GM19193 (cell line): ENCODE measurements around the gene ADAMTS7.

Experiments used
- POLR2A ChIP-seq: IDR thresholded peaks from 4 replicates; pipeline ENCODE4 v1.6.1; 2011; ENCODE audit not compliant: insufficient read depth, insufficient read length; ENCODE audit errors: extremely low read depth

ADAMTS7 gene

DNA sequence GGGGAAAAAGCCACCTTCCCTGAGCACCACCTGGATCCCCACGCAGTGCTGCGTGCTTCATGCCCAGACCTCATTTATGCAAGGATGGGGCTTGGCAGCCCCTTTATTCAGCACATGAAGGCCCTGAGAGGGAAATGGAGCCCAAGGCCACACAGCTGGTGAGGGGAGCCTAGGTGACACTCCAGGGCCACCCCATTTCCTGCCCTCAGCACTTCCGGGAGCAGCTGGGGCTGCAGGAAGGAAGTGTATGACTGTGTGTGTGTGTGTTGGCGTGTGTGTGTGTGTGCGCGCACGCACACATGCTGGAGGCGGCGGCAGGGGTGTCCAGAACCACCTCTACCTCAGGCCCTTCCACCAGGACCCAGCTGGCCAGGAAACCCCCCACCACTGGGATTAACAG, 49.8 kb downstream of the ADAMTS7 start:
- TF ChIP-seq POLR2A, result peak; percentile 46

DNA sequence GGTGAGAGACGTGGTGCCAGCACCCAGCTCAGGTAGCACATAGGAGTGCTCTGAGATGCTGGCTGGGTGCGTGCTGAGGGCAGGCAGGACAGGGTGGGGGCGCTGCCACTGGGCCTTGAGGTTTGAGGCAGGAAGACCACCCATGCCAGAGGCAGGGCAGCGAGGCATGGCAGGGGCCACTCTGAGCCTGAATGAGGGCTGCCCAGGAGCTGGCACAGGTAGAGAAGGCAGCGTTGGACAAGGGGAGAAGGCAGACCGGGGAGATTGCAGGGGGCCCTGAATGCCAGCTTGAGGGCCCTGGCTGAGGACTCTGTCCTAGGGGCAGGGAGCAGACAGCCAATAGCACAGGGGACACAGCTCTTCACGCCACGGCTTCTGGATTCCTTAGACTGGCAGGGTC, 50.2 kb downstream of the ADAMTS7 start:
- TF ChIP-seq POLR2A, result no peak

DNA sequence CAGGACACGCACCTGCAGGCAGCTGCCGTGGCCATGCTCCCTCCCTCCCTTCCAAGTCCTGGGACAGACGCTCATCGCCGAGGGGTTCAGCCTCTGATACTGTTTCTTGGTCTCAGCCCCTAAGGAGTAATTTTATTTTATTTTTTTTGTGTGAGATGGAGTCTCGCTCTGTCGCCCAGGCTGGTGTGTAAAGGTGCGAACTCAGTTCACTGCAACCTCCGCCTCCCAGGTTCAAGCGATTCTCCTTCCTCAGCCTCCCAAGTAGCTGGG, 53.7 kb downstream of the ADAMTS7 start:
- no peak for TF ChIP-seq POLR2A

DNA sequence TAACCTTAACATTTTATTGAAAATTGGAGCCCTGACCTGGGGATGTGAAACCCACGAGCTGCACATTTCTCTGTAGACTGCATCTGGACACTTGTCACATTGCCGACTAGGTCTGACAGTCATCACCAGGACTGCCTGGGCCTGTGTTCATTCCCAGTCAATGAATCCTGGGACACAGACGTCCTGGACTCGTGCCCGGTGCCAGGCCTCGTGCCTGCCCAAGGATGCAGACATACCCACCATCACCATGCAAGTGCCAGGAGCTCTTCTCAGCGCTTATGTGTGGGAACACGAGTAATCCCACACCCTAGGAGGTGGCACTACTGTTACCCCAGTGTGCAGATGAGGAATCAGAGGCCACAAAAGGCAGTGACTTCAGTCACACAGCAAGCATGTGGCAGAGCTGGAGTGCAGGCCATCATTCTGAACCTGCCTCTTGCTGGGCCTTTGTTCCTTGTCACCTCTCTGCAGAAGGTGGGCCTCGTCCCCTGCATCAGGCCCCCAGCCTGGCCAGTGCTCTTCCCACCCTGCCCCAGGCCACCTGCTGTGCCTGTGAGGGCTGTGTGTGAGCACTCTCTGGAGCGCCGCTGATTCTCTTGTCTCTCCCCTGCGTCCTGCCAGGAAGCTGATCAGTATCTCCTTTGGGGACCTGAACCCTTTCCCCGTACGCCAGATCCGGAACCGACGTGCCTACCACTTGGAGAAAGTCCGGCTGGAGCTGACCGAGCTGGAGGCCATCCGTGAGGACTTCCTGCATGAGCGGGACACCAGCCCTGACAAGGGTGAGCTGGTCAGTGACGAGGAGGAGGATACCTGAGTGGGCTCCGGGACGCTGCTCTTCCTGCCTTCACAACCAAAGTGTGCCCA, 58.5 kb downstream of the ADAMTS7 start:
- no peak for TF ChIP-seq POLR2A

DNA sequence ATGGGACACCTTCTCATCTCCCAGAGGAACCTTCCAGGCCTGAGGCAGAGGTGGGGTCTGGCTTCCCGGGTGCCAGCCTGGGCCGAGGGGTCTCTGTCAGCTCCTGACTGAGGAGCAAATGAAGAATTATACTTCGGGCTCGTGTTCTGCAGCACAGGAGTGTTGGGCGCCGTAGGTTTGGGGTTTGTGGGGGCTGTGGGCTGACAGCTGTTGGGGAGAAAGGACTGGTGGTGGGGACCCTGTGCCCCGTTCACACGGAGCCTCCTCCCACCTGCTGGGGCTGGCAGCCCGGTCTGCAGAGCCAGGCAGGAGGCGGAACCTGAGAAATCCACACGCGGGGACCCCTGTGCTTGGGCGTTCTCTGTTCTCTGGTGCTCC, 59.7 kb downstream of the ADAMTS7 start:
- TF ChIP-seq POLR2A, result no peak

DNA sequence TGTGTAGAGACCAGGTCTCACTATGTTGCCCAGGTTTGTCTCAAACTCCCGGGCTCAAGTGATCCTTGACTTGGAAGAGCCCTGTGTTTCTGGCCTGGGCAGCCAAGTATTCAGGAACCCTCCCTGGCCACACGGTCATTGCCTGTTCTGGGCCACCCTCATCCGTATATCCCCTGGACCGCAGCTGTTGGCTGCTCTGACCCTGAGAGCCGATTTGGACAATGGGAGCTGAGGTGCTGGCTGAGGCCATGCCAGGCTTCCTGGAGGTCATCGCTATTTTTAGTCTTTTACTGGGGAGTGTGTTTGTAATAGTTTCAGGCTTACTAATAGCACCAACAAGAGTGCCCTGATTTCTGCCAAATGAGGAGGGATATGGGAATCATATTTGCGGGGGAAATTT, 60.7 kb downstream of the ADAMTS7 start:
- TF ChIP-seq POLR2A, result no peak

DNA sequence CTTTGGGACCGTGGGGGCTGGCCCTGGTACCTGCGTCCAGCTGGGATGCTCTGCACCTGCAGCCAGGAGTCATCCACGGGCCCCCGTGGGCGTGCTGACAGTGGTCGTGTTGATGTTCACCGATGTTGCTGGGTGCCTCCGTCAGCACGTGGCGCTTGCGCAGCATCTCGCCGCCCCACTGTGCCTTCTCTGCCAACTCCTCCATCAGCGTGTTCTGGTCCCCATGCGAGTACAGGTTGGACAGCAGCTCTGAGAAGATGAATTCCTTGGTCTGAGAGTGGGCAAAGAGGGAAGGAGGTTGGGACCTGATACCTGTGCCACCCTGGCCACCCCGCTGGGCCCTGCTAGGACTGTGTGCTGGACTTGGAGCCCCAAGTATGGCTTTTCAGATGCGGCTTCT, 61.4 kb downstream of the ADAMTS7 start:
- no peak for TF ChIP-seq POLR2A

DNA sequence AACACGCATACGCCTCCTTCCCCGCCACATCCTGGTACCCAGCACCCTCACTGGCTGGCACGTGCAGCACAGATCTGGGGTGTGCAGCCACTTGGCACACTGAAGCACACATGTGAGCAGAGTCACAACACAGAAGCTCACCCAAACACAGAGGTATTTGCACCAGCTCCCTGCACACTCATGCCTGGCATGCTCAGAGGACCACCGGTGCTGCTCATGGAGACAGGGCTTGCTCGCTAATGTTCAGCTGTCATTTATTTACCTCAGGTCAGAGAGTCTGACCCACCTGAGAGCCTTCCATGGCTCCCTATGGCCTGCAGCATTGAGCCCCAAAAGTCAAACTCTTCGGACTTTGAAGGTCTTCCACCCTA, 70.4 kb downstream of the ADAMTS7 start:
- no peak for TF ChIP-seq POLR2A

DNA sequence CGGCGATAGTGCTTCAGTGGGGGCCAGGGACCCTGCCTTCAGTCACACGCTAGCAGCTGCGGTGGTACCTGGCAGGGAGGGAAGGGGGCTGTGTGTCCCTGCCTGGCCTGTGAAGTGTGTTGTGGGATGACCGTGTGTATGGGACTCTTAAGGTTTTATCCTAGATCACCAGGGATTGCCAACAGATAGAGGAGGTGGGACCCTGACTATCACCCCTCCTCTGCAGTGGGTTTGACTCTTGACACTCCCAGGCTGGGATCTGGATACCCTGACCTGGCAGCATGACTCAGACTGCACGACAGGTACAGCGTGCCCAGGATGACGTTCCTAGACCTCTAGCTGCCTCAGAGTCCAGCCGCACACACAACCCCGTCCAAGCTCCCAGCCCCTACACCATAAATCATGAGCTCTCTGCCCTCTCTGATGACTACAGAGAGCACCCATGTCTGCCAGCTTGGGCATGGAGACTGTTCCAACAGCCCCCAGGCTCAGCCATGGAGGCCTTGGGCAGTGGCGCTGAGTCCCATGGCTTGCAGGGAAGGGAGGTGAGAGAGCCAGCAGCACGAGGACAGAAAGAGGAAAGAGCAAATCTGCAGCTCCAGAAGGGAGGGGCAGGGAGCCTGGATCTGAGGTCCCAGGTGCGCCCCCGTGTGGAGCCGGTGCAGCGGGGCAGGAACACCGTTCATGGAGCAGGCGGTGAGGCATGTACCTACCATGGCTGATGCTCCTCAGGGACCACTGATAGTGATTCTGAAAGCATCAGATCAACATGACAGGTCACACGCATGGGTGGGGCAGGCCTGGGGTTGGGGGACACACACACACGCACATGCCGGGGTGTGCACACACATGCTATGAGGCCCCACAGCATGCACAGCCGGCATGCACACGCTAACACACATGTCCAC, 71.0 kb downstream of the ADAMTS7 start:
- no peak for TF ChIP-seq POLR2A

DNA sequence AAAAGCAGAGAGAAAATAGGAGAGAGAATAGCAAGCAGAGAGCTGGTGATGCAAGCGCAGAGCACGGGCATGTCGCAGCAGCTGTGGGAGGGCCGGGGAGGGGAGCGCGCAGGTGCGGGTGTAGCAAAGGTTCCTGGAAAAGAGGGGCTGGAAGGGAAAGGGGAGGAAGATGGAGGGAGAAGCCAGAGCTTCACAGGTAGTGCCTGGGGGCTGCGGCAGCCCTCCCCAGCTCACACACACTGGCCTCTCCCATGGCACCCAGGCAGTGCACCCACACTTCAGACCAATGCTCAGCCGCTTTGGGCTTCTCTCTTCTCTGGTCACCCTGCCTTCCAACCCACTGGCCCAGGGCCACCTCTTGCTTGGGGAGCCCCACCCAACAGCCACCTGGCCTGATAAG, 72.1 kb downstream of the ADAMTS7 start:
- no peak for TF ChIP-seq POLR2A

DNA sequence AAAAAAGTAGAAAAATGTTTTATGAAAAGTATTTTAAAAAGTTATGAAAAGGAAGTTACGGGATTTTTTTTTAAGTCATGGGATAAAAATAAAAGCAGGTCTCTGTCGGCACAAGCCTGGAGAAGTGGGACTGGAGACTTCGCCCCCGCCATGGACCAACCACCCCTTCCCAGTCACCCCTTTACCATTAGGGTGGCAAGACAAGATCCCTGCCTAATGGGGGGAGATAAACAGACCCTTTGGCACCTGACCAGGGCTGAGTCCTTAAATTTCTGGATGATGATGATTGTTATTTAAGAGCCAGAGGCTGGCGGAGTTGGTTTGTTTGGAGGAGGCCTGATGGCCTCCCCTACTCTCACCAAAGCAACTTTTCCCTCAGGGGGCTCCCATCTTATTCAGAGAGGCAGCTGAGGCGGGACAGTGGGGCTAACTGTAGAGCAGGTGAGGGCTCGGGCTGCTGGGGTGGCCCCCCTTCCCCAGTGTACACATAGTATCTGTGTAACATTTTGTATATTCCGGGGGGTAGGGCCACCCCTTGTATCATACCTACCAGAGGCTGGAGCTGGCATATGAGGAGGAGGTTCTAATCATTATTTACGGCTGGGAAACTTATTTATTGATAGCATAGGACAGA, 74.0 kb downstream of the ADAMTS7 start:
- TF ChIP-seq POLR2A, result no peak

DNA sequence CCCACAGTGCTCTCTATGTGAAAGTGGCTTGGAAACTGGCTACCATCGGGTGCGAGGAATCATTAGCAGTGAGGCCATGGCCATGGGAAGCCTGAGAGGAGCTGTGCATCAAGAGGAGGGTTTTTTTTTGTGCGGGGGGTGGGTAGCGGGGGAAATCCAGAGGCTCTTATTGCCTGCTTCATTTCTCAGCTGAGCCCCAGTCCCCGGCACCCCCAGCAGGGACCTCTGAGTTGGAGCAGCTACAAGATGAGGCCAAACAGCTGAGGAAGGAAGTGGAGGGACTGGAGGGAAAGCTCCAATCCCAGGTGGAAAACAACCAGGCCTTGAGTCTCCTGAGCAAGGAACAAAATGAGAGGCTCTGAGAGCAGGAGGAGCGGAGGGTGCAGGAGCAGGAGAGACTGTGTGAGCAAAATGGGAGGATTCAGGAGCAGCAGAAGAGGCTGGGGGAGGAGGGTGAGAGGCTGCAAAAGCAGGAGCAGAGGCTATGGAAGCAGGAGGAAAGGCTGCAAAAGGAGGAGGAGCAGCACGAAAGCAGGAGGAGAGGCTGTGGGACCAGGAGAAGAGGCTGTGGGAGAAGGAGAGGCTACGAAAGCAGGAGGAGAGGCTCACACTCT, 76.7 kb downstream of the ADAMTS7 start:
- TF ChIP-seq POLR2A, result no peak

DNA sequence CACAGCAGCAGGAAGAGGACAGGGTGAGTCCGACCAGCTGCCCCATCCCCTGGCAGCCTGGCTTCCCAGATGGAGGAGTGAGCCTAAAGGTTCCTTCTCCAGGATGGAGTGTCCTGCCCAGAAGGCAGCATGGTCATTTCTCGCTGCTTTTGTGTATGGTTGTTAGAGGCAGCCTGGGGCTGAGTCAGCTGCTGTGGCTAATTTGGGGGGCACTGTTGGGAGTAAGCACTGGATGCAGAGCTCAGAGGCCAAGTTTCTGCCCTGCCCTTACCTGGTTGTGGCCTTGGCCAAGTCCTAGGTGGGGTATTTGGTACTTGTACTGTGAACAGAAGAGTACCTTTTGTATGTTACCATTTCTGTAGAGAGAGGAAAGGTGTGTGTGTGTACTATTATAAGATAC, 78.6 kb downstream of the ADAMTS7 start:
- no peak for TF ChIP-seq POLR2A

DNA sequence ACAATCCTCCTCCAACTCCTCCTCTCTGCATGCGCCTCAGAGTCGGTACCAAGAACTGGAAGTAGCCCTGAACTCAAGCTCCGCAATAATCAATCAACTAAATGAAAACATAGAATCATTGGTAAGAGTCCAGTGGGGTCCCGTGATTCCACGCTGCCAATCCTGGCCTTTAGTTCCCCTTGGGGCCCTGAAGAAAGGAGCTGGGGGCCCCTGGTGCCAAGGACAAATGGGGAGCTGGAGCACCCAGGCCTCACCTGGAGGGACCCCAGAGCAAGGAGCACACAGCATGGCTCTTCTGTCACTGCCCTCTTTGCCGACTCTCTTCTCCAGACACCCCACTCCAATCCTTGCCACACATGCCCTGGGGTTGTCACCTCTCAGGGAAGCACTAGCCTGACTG, 80.3 kb downstream of the ADAMTS7 start:
- no peak for TF ChIP-seq POLR2A

DNA sequence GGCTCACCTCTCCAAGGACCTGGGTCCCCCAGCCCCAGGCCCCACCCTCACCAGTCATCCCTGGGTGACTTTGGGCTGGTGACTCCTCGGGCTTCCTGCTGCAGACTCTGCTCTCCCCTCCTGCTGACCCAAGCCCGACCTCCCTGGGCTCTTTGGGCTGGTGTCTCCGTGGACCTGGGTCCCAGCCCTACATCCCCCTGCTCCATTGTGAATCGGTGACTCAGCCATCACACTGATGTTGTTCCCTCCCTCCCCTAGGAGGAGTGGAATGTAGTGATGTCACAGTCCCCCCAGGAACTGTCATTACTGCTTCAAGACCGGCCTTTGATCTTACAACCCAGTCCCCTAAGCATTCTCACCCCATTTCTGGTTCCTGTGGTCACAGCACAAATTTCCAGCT, 83.7 kb downstream of the ADAMTS7 start:
- TF ChIP-seq POLR2A, result no peak
